ENCODE data around the gene UFSP2. TPM values are rescaled to one million over a fixed set of nuclear protein-coding genes. Genes with fewer than 3 reads are reported as not detected.

Gene UFSP2
- total and polyA plus RNA-seq, 2 of the 4 experiments (the other 2 are of a cell fraction) = 21.8 to 43.7 TPM

GRCh38 chr4:185364886-185365285 lies 60.9 kb downstream of the UFSP2 start:
- no peak overlapping the region for H2BK15ac ChIP-seq (ENCODE audit: low read depth, low read length)
- H4K91ac ChIP-seq (ENCODE audit: insufficient read depth, low read depth, low read length) = no peak overlapping the region
- no peak overlapping the region for H3K14ac ChIP-seq (replicated peaks; ENCODE audit: low read depth, low read length)
- H3K79me1 ChIP-seq (ENCODE audit: low read depth in 1 of 2, low read length in 2 of 2) = no peaks in the 10 kb centered on the region; a peak in 1 of 4 replicates
- no peak overlapping the region for H4K5ac ChIP-seq (ENCODE audit: low read depth, low read length)
- H3K4ac ChIP-seq (ENCODE audit: low read depth, low read length) = no peak overlapping the region
- H3K36me3 ChIP-seq (ENCODE audit: control insufficient read depth, insufficient read depth, low read length) = peaks cover 3% of the 10 kb centered on the region
- H2AK5ac ChIP-seq (ENCODE audit: low read depth, low read length) = no peak overlapping the region
- no peak overlapping the region for H3K23ac ChIP-seq (ENCODE audit: low read depth, low read length)
- H3K4me3 ChIP-seq (ENCODE audit: insufficient read depth, low read depth, low read length) = no peak overlapping the region
- ChIA-PET POLR2A (ENCODE audit: unreplicated experiment) (no interaction called here), CTCF (interaction anchor here (1.2 to 1.3 kb wide), 2 partner anchors 9 to 12 kb away, joined by 3 to 4 read pairs; no protein-coding TSS in a partner anchor)
- ATAC-seq (ENCODE audit: low read depth) (no peak), DNase-seq (no peak)
- H2BK120ac ChIP-seq (ENCODE audit: low read depth, low read length) = no peak overlapping the region
- no peak overlapping the region for H3K27ac ChIP-seq (ENCODE audit: insufficient read depth, low read length)
- no peak overlapping the region for H3K18ac ChIP-seq (ENCODE audit: low read depth, low read length)
- H3K9ac ChIP-seq (ENCODE audit: low read depth, low read length) = no peak overlapping the region
- no peak overlapping the region for H2AFZ ChIP-seq (replicated peaks; ENCODE audit: low read length, poor library complexity)
- in situ Hi-C loops (cut with MboI; ENCODE audit: low sequenced_read_pairs) (no loop called here), intact Hi-C loops (cut with micrococcal nuclease) (loop anchor here (10.0 kb wide), 1 partner anchor 150 kb away; no protein-coding TSS in a partner anchor), dilution Hi-C loops (cut with HindIII; ENCODE audit: low sequenced_read_pairs, unreplicated experiment) (no loop called here)
- no peak overlapping the region for H2BK5ac ChIP-seq (ENCODE audit: low read depth, low read length, poor library complexity, severe bottlenecking)
- H4K8ac ChIP-seq (ENCODE audit: low read depth in 2 of 2, low read length in 2 of 2) = no peak overlapping the region
- no peaks in the 10 kb centered on the region for H3K9me3 ChIP-seq (ENCODE audit: control insufficient read depth, insufficient read depth, low read length)
- BruUV-seq (replicated peaks) = no TSS peak
- H4K20me1 ChIP-seq (ENCODE audit: insufficient read depth, low read length) = no peaks in the 10 kb centered on the region
- WGBS, 2 experiments (ENCODE audit: extremely low coverage in 2 of 2, insufficient read length in 1 of 2) = 20% methylated on average over 1 of the region's 5 CpGs; no CpG with 5 or more reads in 1 of the 2 experiments
- H3K4me2 ChIP-seq (ENCODE audit: low read depth, low read length) = no peak overlapping the region
- H3K4me1 ChIP-seq (ENCODE audit: control insufficient read depth, insufficient read depth, low read length) = no peaks in the 10 kb centered on the region
- no peaks in the 10 kb centered on the region for H3K27me3 ChIP-seq (ENCODE audit: control insufficient read depth, insufficient read depth, low read length)
- H2AK9ac ChIP-seq (replicated peaks; ENCODE audit: low read depth, low read length, poor library complexity) = no peak overlapping the region
- TF ChIP-seq CHD1 (IDR thresholded peaks at IDR 0.05; ENCODE audit: low read depth, low read length) (no peak), CTCF (conservative IDR thresholded peaks at IDR 0.05; ENCODE audit: low read depth, low read length) (no peak), CEBPB (IDR thresholded peaks at IDR 0.05; ENCODE audit: low read depth, low read length) (no peak), MAZ (IDR thresholded peaks at IDR 0.05; ENCODE audit: borderline replicate concordance, low read depth, low read length) (no peak), MXI1 (IDR thresholded peaks at IDR 0.05; ENCODE audit: borderline replicate concordance, low read depth, low read length) (no peak), USF2 (IDR thresholded peaks at IDR 0.05; ENCODE audit: low read depth, low read length) (no peak)
- H3K9me1 ChIP-seq (ENCODE audit: insufficient read depth, low read length) = 0 out of 2 replicates have a peak, but pooled peaks cover 5% of the 10 kb centered on the region
- H2BK20ac ChIP-seq (ENCODE audit: low read depth, low read length) = no peak overlapping the region
- H3K56ac ChIP-seq (ENCODE audit: extremely low read depth, insufficient read depth, low read length) = no peak overlapping the region

Measured in IMR-90 (cell line).